GM21717 (cell line): Measurements from ENCODE around the gene ELF2.
"Not testable (repeated sequence)": the region's sequence is repeated elsewhere in the genome, so short reads cannot be mapped to it uniquely, and the experiment has no call there.

Experiments used
- ATAC-seq: cut with Tn5 transposase; IDR thresholded peaks from one replicate; pipeline ENCODE4 v1.9.1; 2021; ENCODE audit warnings: mild to moderate bottlenecking, moderate library complexity; ENCODE audit not compliant: unreplicated experiment

The ELF2 gene

DNA sequence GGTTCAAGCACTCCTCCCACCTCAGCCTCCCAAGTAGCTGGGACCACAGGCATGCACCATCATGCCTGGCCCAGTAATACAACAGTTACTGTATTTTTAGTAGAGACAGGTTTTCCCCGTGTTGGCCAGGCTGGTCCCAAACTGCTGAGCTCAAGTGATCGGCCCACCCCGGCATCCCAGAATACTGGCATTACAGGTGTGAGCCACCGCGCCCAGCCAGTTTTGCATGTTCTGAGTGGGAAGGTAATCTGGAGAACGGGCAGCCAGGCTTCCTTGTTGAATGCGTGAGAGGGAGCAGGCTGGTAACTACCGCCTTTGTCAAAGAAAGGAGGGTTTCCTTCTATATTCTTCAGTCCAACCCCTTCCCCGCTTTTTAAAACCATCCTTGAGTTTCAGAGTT, 152.3 kb downstream of the ELF2 start:
- ATAC-seq, result no peak

GRCh38 chr4:139022835-139023234, 154.2 kb downstream of the ELF2 start:
- no peak for ATAC-seq

GRCh38 chr4:139021071-139021470, 155.9 kb downstream of the ELF2 start:
- not testable (repeated sequence) for ATAC-seq

- ATAC-seq, result no peak
Measured at GRCh38 chr4:139020384-139020783, 156.6 kb downstream of the ELF2 start.

- no peak for ATAC-seq
Measured at GRCh38 chr4:139018971-139019758, 157.9 kb downstream of the ELF2 start.

DNA sequence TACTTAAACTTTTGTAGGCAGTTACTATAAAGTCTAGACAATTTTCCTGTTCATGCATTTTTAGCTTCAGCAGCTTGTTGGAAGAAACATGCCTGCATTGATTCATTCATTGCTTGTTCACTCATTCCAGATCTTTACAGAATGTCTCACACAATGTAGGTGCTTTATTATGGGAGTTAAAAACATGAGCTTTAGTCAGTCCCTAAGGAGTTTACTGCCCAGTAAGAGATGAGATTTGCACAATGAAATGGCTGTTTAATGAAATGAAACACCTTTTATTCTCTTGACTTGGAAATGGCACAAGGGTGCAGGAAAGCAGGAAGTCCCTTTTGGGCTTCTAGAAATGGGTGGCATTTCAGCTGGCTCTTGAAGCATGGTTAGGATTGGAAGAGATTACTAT, 158.5 kb downstream of the ELF2 start:
- no peak for ATAC-seq

GRCh38 chr4:139017861-139018260, 159.2 kb downstream of the ELF2 start:
- no peak for ATAC-seq

GRCh38 chr4:139015948-139016471, 161.0 kb downstream of the ELF2 start:
- peak; percentile 32 for ATAC-seq

- peak; percentile 96 for ATAC-seq
Measured at GRCh38 chr4:139015269-139015947, 161.6 kb downstream of the ELF2 start, which contains the start of gene NOCT. NOCT (plus strand) TSS chr4:139015781; CDS start chr4:139015982, 201 bp downstream.

DNA sequence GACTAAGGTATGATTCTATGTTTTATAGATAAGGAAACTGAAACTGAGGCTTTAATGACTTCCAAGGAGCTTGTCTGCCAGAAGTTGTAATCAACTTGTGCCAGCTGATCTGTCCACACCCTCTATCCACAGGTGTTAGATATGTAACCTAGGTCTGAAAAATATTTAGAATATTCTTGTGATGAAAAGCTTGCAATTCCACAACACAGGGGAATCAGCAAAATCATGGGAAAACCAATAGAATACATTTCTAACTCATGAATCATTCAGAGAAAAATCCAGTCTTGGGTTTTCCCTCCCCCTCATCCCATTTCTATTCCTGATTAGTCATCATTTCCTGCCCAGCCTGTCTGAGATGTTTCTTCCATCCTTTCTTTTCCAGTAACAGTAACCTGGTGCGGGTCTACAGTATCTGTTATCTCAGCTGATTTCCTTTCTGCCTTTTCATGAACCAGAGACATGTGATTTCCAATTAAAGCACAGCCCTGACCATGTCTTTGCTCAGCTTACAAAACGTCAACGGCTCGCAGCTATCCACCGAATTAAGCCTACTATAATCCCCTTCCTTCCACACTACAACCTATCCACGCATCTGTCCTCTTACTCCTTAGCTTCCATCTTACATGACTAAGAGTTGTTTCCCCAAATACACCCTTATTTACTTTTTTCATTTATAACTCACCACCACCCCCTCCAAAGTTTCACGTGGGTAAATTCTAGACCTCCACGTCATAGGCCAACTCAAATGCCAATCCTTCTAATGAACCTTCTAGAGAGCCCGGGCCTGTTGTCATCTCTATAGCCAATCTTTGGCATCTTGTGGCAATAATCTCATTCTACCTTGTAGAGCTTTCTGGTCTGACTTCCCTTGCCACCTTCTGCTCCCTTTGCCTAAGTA, 162.4 kb downstream of the ELF2 start:
- peak; percentile 12 for ATAC-seq

GRCh38 chr4:139011225-139011950, 165.6 kb downstream of the ELF2 start:
- no peak for ATAC-seq

- no peak for ATAC-seq
Measured at GRCh38 chr4:139009702-139010101, 167.3 kb downstream of the ELF2 start.

GRCh38 chr4:139008278-139008677, 168.7 kb downstream of the ELF2 start:
- ATAC-seq, result not testable (repeated sequence)

DNA sequence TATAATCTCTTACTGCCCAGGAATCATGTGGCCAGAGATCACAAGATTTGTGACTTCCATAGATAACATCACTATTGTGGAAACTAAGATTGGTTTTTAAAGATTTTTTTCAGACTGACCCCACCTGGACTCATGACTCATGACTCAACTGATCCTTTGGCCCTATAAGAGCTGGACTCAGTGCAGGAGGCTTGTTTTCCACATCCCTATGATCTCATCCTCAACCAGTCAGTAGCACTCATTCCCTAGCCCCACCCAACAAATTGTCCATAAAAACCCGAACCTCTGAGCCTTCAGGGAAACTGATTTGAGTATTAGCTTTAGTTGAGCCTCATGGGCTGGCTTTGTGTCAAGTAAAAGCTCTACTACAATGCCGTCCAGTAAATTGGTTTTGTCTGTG, 169.4 kb downstream of the ELF2 start:
- no peak for ATAC-seq
